Caco-2 (cell line): ENCODE data around the gene HPF1. TPM values are rescaled to one million over a fixed set of nuclear protein-coding genes. Genes with fewer than 3 reads are reported as not detected.

Experiments
- BruUV-seq: library from RNA; stranded (reverse); fragments of 400-500 nt; replicated peaks from 2 replicates; lab custom pipeline; 2021; lab: Mats Ljungman, UMichigan
- CTCF ChIA-PET: fragments of 300-600 bp; sonication (Branson Sonifier 250); formaldehyde crosslinking; loops from one replicate; lab custom pipeline; 2022; ENCODE audit warnings: antibody characterized with exemption; lab: Charles Lee
- POLR2A ChIA-PET: fragments of 300-600 bp; sonication (Branson Sonifier 250); formaldehyde crosslinking; loops from one replicate; lab custom pipeline; 2022; ENCODE audit warnings: antibody characterized with exemption; lab: Charles Lee
- DNase-seq, 2 experiments: peaks; one replicate each; pipeline versions ENCODE4 v3.0.0 to v3.0.0-alpha.2; 2020 to 2022
- H3K27me3 ChIP-seq: replicated peaks from 2 replicates; pipeline ENCODE4 v1.6.0; 2011; ENCODE audit warnings: low read length; ENCODE audit not compliant: control insufficient read depth, insufficient read depth
- H3K36me3 ChIP-seq: 2 replicates; pipeline ENCODE4 v1.5.1; 2011; ENCODE audit warnings: low read length; ENCODE audit not compliant: control insufficient read depth, insufficient read depth
- H3K4me1 ChIP-seq: fragments of 250-450 bp; sonication (Bioruptor Pico); 2 replicates; pipeline ENCODE4 v1.5.1; 2020; ENCODE audit warnings: mild to moderate bottlenecking
- H3K4me3 ChIP-seq: 2 replicates; pipeline ENCODE4 v1.5.1; 2011; ENCODE audit warnings: low read depth, mild to moderate bottlenecking, control low read depth, low read length
- H3K9me3 ChIP-seq: fragments of 250-450 bp; sonication (Bioruptor Pico); 2 replicates; pipeline ENCODE4 v1.5.1; 2020; ENCODE audit warnings: mild to moderate bottlenecking, moderate library complexity
- H3K27ac Mint-ChIP-seq: one replicate; pipeline ENCODE4 v1.8.0; 2022; ENCODE audit warnings: mixed read lengths; ENCODE audit not compliant: unreplicated experiment
- H3K27me3 Mint-ChIP-seq: one replicate; pipeline ENCODE4 v1.8.0; 2022; ENCODE audit warnings: mixed read lengths; ENCODE audit not compliant: insufficient read depth, unreplicated experiment
- H3K36me3 Mint-ChIP-seq: one replicate; pipeline ENCODE4 v1.8.0; 2022; ENCODE audit warnings: mild to moderate bottlenecking, mixed read lengths; ENCODE audit not compliant: insufficient read depth, unreplicated experiment
- H3K4me1 Mint-ChIP-seq: one replicate; pipeline ENCODE4 v1.8.0; 2022; ENCODE audit warnings: low read depth, mixed read lengths; ENCODE audit not compliant: unreplicated experiment
- H3K4me3 Mint-ChIP-seq: one replicate; pipeline ENCODE4 v1.8.0; 2022; ENCODE audit warnings: mild to moderate bottlenecking, moderate library complexity, mixed read lengths; ENCODE audit not compliant: unreplicated experiment
- H3K9me3 Mint-ChIP-seq: one replicate; pipeline ENCODE4 v1.8.0; 2022; ENCODE audit warnings: mixed read lengths; ENCODE audit not compliant: unreplicated experiment
- CTCF ChIP-seq, 2 experiments: fragments of 200-600 bp in 1 of 2; IDR thresholded peaks; 1 replicate in 1 of 2; 2 replicates in 1 of 2; pipeline versions ENCODE4 v1.5.1 to v1.8.0; 2011 to 2022; ENCODE audit warnings: antibody characterized with exemption in 1 of 2, control low read depth in 1 of 2, inconsistent platforms in 1 of 2, low read depth in 1 of 2, low read length in 1 of 2, mild to moderate bottlenecking in 1 of 2, moderate library complexity in 1 of 2; ENCODE audit not compliant: insufficient read depth in 1 of 2, severe bottlenecking in 1 of 2, unreplicated experiment in 1 of 2
- intact Hi-C: fragments of 100-400 bp; cut with micrococcal nuclease; formaldehyde crosslinking; loops from one replicate; pipeline ENCODE4 v1.10.0; 2022; ENCODE audit not compliant: unreplicated experiment
- total RNA-seq: library from RNA; stranded (reverse); gene quantifications from 2 replicates; pipeline ENCODE4 v1.2.3, GENCODE V29; 2022

Gene HPF1
- total RNA-seq, 1 experiment from 2014 or later = 14.9 TPM

- Mint-ChIP-seq H3K27ac (no peak overlapping the region), H3K27me3 (no peaks in the 10 kb centered on the region), H3K4me1 (no peaks in the 10 kb centered on the region), H3K4me3 (no peak overlapping the region), H3K36me3 (peaks cover 26% of the 10 kb centered on the region), H3K9me3 (no peaks in the 10 kb centered on the region)
- Histone ChIP-seq H3K4me1 (no peaks in the 10 kb centered on the region), H3K27me3 (no peaks in the 10 kb centered on the region), H3K4me3 (no peak overlapping the region), H3K36me3 (no peaks in the 10 kb centered on the region), H3K9me3 (no peaks in the 10 kb centered on the region)
- ChIA-PET CTCF (no interaction called here), POLR2A (no interaction called here)
- no peak for TF ChIP-seq CTCF (IDR thresholded peaks at IDR 0.05; ENCODE audit: insufficient read depth in 1 of 2, low read depth in 1 of 2, low read length in 1 of 2, severe bottlenecking in 1 of 2, unreplicated experiment in 1 of 2)
- intact Hi-C loops = no loop called here
- DNase-seq = no peak
- BruUV-seq = no TSS peak
Observed at GRCh38 chr4:169698331-169698730, 59.4 kb downstream of the HPF1 start.

GRCh38 chr4:169690787-169691186, 67.0 kb downstream of the HPF1 start:
- intact Hi-C loops = no loop called here
- no peaks in the 10 kb centered on the region for H3K4me1 ChIP-seq
- Mint-ChIP-seq H3K4me3 (no peak overlapping the region), H3K36me3 (peaks cover 12% of the 10 kb centered on the region), H3K27me3 (no peaks in the 10 kb centered on the region), H3K4me1 (no peaks in the 10 kb centered on the region), H3K27ac (no peak overlapping the region), H3K9me3 (no peaks in the 10 kb centered on the region)
- no peaks in the 10 kb centered on the region for H3K9me3 ChIP-seq
- H3K4me3 ChIP-seq = no peak overlapping the region
- no peaks in the 10 kb centered on the region for H3K27me3 ChIP-seq
- BruUV-seq = no TSS peak
- no peak for DNase-seq
- H3K36me3 ChIP-seq = no peaks in the 10 kb centered on the region
- ChIA-PET CTCF (no interaction called here), POLR2A (no interaction called here)
- TF ChIP-seq CTCF (IDR thresholded peaks at IDR 0.05; ENCODE audit: insufficient read depth in 1 of 2, low read depth in 1 of 2, low read length in 1 of 2, severe bottlenecking in 1 of 2, unreplicated experiment in 1 of 2) = no peak

GRCh38 chr4:169689681-169690080, 68.1 kb downstream of the HPF1 start:
- no peaks in the 10 kb centered on the region for H3K9me3 Mint-ChIP-seq
- BruUV-seq = no TSS peak
- no peaks in the 10 kb centered on the region for H3K27me3 Mint-ChIP-seq
- H3K36me3 ChIP-seq = no peaks in the 10 kb centered on the region
- intact Hi-C loops = no loop called here
- H3K36me3 Mint-ChIP-seq = peaks cover 12% of the 10 kb centered on the region
- no peak overlapping the region for H3K4me3 Mint-ChIP-seq
- no peak overlapping the region for H3K27ac Mint-ChIP-seq
- H3K9me3 ChIP-seq = no peaks in the 10 kb centered on the region
- H3K4me1 Mint-ChIP-seq = no peaks in the 10 kb centered on the region
- DNase-seq = no peak
- no peaks in the 10 kb centered on the region for H3K4me1 ChIP-seq
- ChIA-PET CTCF (no interaction called here), POLR2A (no interaction called here)
- no peak overlapping the region for H3K4me3 ChIP-seq
- TF ChIP-seq CTCF (IDR thresholded peaks at IDR 0.05; ENCODE audit: insufficient read depth in 1 of 2, low read depth in 1 of 2, low read length in 1 of 2, severe bottlenecking in 1 of 2, unreplicated experiment in 1 of 2) = no peak
- no peaks in the 10 kb centered on the region for H3K27me3 ChIP-seq
